ENCODE data around the gene TTC32. TPM values are rescaled to one million over a fixed set of nuclear protein-coding genes. Genes with fewer than 3 reads are reported as not detected.

The TTC32 gene
- total and polyA plus RNA-seq, 2 experiments from 2014 or later: 4.6 to 17.0 TPM

DNA sequence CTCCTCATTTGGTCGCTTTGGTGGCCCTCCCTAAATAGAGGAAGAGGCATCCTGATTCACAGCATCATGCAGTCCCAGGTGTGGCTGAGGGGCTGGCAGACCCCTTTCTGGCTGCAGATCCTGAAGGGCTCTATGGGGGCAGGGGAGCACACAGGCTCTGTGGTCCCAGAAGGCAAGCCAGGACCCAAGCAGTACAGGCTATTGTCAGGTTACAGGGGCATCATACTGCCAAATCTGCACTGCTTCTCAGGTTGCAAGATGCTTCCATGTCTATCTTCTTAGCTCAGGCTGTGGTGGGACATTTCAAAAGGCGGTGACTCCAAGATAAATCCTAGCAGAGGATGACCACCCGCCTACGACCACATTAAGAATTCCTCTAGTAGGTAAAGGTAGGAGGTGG is 54.3 kb downstream of the TTC32 start (continued):
- no peak for TF ChIP-seq ZNF462 (CRISPR knock-in tag; IDR thresholded peaks at IDR 0.05)

Other genes starting within 250 kb of the TTC32 start
- gene WDR35, start 88.1 kb upstream of the TTC32 start, total RNA-seq (2014; rRNA removed; shearing (Covaris generic)): 20.0 and 24.2 TPM in 2 replicates
- 5.3 TPM in 2 replicates for gene WDR35, start 88.1 kb upstream of the TTC32 start, polyA plus RNA-seq (2016; fragmentation: Nextera tagmentation; extraction: Ambion mirVana)
- 6.4 and 7.0 TPM in 2 replicates for gene MATN3, start 110.7 kb upstream of the TTC32 start, total RNA-seq (2014; rRNA removed; shearing (Covaris generic))
- gene MATN3, start 110.7 kb upstream of the TTC32 start, polyA plus RNA-seq (2016; fragmentation: Nextera tagmentation; extraction: Ambion mirVana): 4.4 and 4.6 TPM in 2 replicates
- 123 and 157 TPM in 2 replicates for gene LAPTM4A, start 149.6 kb upstream of the TTC32 start, total RNA-seq (2014; rRNA removed; shearing (Covaris generic))
- gene LAPTM4A, start 149.6 kb upstream of the TTC32 start, polyA plus RNA-seq (2016; fragmentation: Nextera tagmentation; extraction: Ambion mirVana): 199 and 214 TPM in 2 replicates